Cortex of kidney (tissue), 1 donor: ENCODE data around the gene PTPMT1.
"Not testable (repeated sequence)": the region's sequence is repeated elsewhere in the genome, so short reads cannot be mapped to it uniquely, and the experiment has no call there.

ENCODE experiments used
- DNase-seq: peaks from one replicate; lab custom pipeline; 2025; lab: John Stamatoyannopoulos, UW

Gene PTPMT1

DNA sequence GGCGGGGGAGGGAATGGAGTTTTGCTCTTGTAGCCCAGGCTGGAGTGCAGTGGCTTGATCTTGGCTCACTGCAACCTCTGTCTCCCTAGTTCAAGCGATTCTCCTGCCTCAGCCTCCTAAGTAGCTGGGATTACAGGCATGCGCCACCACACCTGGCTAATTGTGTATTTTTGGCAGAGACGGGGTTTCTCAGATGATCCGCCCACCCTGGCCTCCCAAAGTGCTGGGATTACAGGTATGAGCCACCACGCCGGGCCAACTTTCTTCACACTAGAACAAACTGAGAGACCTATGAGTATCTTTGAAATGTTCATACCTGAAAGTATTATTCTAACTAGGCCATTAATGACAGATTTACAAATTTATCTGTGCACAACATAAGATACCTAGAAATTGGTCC lies 19.1 kb upstream of the PTPMT1 start:
- DNase-seq, result not testable (repeated sequence)

DNA sequence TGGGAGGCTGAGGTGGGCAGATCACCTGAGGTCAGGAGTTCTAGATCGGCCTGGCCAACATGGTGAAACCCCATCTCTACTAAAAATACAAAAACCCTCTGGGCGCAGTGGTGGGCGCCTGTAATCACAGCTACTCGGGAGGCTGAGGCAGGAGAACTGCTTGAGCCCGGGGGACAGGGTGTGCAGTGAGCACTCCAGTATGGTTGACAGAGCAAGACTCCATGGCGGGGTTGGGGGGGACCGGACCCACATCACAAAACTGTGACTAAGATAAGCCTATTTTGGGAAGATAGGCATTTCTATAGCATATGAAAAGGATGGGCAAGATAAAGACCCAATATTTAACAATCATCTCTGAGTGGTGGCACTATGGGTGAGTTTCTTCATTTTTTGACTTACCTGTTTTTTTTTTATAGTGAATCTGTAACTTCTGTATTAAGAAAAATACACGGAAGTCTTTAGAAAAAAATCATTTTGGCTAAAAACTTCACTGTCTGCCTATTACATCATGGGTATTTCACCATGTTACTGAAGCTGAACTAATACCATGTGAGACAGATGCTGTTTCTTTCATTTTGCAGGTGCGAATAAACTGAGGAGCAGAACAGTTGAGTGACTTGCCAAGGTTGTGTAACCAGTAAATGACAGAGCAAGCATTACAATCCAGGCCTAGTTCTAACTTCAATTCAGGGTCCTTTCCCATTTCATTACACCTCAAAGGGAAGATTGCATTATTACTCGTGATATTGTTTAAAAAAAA lies 14.9 kb upstream of the PTPMT1 start:
- no peak for DNase-seq

DNA sequence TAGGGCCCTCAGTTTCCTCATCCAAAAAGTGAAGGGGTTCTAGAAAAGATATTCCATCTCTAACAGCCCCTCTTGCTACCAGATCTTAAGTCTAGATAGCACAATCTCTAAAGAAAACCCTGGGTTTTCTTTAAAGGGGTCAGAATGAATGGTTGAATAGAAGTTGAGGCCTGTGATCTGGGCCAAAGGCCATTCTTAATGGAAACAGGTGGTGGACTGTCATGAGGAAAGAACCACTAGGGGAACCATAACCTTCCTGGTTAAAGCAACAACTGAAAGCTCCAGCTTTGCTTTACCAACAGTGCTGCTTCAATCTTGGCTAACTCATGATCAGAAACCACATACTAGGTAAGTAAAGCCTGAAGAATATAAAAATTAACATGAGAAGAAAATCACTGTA lies 14.3 kb upstream of the PTPMT1 start:
- no peak for DNase-seq

DNA sequence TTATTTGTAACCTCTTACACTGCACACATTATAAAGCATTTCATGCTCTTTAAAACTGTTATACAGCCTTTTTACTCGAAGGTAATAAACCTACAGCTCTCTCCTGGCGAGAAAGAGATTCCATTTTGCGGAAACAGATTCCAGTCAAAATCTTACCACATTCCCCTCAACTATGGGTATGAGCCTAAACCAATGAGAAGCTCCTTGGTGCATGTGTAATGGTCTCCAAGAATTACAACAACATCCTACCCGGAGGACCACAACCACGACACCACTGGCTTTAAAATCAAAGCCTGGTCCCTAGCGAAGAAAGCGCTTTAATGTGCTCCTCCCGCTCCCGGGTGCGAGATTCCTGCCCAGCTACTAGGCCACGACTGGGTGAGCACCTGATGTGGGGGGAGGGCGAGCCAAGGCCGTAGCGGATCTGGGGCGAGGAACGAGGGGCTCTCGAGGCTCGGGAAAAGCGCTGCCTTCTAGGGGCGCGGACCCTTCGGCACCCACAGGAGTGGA lies 13.3 kb upstream of the PTPMT1 start:
- no peak for DNase-seq

DNA sequence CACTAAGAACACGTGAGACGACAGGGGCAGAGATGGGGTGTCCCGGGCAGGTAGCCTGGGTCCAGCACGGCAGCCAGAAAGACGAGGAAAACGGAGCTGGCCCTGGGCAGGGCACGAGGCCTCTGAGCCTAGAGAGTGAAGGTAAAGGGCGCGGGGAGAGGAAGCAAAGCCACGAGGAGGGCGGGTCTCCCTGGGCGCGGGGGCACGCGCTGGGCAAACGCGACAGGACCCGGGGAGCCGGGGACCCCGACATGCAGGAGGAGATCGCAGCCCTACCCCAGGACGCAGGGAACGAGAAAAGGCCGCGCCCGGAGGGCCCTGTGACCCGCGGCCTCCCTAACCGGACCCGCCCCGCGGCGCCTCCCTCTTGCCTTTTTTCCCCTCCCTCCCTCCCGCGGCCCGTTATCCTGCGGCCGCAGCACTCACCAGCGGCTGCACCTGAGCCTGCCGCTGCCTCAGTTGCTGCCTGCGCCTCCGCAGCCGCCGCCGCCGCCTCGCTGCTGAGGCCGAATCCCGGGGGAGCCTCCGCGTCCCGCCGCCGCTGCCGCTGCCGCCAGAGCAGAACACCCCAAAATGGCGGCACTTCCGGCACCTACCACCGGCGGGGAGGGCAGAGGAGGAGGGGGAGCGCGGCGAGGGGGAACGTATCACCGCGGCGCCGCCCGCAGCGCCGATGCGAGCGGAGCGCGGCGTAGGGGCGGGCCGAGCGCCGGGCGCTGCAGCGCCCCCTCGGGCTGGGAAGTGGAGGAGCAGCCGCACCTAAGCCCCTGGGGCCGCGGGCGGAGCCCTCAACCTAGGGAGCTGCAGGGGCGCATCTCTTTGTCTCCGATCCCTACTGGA lies 12.6 kb upstream of the PTPMT1 start, which contains the start of gene CELF1:
Gene CELF1, minus strand, starts transcription at position 567 of the 840 bp plus-strand sequence. CDS start 53,609 bp downstream, outside the sequence.
- DNase-seq, result peak; percentile 67

DNA sequence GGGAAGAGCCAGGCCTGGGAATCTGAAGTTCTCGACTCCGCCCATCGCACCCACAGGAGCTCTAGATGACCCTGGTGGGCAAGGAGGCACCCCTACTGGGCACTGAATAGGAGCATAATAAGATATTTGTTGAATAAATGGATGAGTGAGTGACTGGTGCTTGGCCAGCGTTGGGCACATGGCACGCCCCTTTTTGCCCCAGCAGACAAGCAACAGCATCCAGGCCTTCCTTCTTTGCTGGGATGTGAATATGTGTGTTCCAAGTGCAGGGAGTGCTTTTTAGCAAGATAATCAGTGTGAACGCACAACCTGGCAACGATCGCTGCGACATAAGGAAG lies 12.0 kb upstream of the PTPMT1 start:
- DNase-seq, result no peak

DNA sequence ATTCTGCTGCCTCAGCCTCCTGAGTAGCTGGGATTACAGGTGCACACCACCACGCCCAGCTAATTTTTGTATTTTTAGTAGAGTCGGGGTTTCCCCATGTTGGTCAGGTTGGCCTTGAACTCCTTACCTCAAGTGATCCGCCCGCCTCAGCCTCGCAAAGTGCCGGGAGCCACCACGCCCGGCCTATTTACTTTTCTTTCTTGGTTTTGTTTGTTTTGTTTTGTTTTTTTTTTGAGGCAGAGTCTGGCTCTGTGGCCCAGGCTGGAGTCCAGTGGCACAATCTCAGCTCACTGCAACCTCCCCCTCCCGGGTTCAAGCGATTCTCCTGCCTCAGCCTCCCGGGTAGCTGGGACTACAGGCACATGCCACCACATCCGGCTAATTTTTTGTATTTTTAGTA lies 8.4 kb upstream of the PTPMT1 start:
- DNase-seq, result not testable (repeated sequence)

DNA sequence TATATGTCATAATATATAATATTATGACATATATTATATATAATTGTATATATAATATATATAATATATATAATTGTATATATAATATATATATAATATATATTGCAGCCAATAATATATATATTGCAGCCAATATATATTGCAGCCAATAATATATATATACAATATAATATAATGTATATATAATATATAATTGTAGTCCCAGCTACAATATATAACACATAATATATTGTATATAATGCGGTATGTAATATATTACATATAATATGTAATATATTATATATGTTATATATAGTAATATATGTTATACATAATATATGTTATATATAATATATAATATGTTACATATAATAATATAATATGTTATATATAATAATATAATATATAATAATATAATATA lies 6.7 kb upstream of the PTPMT1 start:
- no peak for DNase-seq

DNA sequence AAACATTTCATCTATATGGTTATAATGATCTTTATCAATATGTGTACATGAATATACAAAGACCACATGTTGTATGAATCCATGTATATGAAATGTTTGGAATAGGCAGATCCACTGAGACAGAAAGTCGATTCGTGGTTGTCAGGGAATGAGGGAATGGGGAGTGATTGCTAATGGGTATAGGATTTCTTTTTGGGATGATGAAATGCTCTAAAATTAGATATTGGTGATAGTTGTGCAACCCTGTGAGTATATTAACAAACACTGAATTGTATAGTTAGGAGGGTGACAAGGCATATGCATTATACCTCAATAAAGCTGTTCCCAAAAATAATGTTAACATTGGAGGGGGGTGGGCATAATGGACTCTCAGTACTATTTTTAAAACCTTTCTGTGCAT lies 5.0 kb upstream of the PTPMT1 start:
- no peak for DNase-seq

DNA sequence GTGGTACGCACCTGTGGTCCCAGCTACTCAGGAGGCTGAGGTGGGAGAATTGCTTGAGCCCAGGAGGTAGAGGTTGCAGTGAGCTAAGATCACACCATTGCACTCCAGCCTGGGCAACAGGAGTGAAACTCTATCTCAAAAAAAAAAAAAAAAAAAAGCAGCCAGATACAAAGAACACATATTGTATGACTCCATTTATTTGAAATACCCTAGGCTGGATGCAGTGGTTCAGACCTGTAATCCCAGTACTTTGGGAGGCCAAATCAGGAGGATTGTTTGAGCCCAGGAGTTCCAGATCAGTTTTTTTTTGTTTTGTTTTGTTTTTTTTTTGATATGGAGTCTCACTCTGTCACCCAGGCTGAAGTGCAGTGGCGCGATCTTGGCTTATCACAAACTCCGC lies 3.0 kb upstream of the PTPMT1 start:
- not testable (repeated sequence) for DNase-seq

DNA sequence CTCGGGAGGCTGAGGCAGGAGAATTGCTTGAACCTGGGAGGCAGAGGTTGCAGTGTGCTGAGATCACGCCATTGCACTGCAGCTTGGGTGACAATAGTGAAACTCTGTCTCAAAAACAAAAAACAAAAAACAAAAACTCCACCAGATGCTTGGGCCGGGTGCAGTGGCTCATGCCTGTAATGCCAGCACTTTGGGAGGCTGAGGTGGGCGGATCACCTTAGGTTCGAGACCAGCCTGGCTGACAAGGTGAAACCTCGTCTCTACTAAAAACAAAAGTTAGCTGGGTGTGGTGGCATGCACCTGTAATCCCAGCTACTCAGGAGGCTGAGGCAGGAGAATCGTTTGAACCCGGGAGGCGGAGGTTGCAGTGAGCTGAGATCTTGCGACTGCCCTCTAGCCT lies 1.0 kb upstream of the PTPMT1 start:
- not testable (repeated sequence) for DNase-seq

DNA sequence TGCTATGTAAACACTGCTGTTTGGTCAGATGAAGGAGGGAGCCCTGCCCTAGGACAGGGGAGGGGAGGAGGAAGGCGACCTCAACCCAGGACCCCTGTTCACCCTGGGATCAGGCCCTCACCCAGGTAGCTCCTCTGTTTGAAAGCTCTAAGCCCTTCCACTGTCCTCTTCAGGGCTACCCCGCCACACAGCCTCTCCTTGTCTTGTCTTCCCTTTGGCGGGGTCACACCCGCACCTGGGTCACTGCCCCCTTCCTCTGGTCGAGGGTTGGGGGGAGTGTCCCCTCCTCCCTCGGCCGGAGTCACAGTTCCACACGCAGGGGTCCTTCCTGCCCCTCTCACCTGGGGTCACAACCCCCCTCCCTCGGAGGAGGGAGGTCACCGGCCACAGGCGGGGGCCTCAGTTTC lies 463 bp upstream of the PTPMT1 start:
- no peak for DNase-seq

DNA sequence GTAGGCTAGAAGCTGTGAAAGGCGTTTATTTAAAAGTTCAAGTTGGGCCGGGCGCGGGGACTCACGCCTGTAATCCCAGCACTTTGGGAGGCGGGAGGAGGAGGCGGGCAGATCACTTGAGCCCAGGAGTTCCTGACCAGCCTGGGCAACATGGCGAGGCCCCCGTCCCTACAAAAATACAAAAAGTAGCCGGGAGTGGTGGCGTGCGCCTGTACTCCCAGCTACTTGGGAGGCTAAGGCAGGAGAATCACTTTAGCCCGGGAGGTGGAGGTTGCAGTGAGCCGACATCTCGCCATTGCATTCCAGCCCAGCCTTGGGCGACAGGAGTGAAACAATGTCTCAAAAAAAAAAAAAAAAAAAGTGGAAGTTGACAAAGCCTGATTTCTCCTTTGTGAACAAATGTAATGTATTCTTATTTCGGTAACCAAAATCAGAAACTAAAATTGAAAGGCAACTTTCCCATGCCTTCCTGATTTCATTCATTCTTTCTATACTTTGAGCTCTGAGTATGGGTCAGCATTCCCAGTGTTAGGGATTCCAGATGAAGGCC lies 825 bp downstream of the PTPMT1 start:
- no peak for DNase-seq

DNA sequence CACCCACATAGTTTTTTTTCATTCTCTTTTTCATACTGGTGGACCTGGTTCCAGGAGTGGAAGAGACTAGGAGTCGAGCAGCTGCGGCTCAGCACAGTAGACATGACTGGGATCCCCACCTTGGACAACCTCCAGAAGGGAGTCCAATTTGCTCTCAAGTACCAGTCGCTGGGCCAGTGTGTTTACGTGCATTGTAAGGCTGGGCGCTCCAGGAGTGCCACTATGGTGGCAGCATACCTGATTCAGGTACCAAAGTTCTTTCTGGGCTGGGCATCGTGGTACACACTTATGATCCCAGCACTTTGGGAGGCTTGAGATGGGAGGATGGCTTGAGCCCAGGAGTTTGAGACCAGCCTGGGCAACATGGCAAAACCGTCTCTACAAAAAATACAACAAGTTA lies 4.2 kb downstream of the PTPMT1 start:
- no peak for DNase-seq

DNA sequence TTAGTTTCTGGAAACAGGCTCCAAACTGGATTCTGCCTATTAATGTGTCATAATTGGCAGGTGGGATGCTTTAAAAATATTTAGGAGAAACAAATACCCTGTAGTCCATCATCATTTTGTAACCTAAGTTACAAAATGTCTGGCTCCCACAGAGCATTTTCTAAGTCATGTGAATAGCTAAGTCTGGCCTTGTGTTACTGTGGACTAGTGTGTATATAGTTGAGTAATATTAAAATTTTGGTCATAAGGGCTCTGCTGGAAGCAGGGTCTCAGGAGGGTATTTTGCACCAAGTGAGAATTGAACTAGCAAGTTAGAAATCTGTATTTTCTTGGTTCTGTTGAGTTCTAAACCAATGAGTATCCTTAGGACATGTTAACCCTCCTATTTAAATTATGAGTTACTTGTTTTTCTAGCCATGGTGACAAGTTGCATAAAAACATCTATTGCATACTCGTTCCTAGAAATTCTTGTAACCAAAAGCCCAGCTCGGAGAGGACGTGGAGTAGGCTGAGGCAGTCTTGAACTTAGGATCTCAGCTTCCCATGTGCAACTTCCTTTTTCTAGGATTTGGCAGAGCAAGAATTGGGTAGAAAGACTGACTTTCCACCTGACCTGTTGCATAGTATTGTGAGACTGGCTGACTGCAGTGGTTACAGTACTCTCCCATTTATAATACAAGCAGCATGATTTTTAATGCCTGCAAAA lies 5.4 kb downstream of the PTPMT1 start:
- no peak for DNase-seq

DNA sequence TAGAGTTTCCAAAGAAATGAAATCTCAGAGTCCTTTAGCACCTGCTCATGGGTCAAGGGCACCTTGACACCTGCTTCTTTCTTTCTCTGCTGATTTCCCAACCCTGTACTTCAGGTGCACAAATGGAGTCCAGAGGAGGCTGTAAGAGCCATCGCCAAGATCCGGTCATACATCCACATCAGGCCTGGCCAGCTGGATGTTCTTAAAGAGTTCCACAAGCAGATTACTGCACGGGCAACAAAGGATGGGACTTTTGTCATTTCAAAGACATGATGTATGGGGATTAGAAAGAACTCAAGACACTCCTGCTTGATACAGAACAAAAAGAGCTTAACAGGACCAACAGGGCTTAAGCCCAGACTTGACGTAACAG lies 5.9 kb downstream of the PTPMT1 start:
- no peak for DNase-seq

DNA sequence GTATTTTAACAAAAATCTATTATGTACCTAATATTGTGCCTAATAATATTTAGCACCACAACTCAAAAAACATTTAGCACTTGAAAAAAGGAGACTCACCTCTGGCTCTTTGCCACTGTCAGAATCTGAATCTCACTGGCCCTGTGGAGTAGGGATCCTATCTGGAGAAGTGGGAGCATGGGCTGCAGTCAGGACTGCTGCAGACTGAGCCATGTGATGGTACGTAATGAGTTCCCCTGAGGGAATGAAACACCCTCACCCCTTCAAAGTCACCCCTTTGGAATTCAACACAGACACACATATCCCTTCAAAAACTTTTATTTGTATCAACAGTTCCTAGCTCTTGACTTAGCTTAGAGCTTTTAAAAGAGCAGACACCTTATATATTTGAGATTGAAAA lies 6.5 kb downstream of the PTPMT1 start:
- DNase-seq, result no peak

DNA sequence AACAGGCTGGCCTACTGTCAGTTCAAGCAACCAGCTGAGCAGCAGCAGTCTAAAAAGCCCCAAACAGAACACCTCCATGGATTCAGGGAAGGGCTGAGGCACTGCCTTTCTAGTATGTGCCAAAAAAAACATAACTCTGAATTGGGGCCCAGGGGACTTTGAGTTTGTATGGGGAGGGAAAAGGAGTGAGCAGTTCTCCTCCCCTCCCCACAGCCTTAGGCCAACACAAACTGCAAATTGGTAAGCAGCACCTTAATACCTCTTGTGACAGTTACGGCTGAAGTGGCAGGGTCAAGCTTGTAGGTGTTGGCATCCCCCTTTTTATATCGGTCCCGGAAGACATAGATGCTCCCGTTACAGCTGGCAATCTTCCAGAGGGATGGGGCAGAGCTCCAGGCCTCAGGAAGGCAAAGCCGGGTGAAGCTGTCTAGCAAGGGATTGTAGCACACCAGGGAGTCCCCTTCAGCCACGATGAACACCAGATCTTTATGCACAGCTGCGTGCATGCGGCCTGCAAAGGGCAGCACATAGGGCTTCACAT lies 7.4 kb downstream of the PTPMT1 start:
- no peak for DNase-seq

DNA sequence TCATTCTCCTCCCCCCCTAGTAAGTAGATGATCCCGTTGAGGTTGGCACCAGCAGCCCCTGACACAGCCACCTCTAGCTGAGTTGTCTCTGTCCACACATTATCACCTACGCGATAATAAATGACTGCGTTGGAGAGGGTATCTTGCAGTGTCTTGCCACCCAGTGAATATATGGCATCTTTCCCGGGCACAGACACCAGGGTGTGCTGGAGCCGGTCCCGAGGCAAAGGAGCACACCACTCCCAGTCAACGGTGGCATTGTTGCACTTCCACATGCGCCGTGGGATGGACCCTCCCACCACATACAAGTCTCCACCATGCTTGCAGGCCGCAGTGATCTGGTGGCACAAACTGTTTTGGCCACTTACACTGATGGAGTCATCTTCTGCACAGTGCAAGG lies 7.9 kb downstream of the PTPMT1 start:
- DNase-seq, result no peak

DNA sequence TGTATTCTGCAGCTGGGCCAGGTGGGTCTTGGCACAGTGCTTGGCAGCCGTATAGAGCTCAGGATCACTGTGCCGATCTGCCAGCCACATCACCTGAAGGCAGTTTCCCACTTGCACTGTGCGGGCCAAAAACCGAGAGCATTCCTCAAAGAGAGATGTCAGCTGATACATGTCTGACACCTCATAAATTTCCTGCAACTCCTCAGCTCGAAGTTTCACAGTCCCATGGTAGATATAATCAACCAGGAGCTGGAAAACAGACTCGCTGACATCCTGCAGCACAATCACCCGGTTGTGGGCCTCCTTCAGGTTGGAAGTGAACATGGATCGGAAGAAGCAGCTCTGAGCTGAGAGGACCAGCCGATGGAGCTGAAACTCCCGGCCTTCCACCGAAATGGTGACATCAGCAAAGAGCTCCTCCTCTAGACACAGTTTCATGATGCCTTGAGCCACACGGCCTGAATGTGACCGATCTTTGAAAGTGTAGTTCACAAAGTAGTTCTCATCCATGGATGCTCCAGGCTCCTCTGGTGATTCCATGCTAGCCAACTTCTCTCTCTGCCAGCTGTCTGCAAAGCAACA lies 12.2 kb downstream of the PTPMT1 start:
- no peak for DNase-seq
